B cell (primary cell): ENCODE data around the gene FKBP1B. TPM values are rescaled to one million over a fixed set of nuclear protein-coding genes. Genes with fewer than 3 reads are reported as not detected.

Experiments used
- ATAC-seq: fragments of 200-7000 bp; cut with Tn5 transposase; one replicate; pipeline ENCODE4 v1.10.0; 2021; ENCODE audit warnings: low read depth, mild to moderate bottlenecking, moderate number of reproducible peaks, moderate library complexity
- CTCF ChIA-PET: fragments of 350-600 bp; sonication (Branson Sonifier 250); formaldehyde crosslinking; loops from one replicate; lab custom pipeline; 2021; ENCODE audit warnings: antibody characterized with exemption, inconsistent platforms; lab: Charles Lee
- POLR2A ChIA-PET: fragments of 350-600 bp; sonication (Branson Sonifier 250); formaldehyde crosslinking; loops from one replicate; lab custom pipeline; 2021; ENCODE audit warnings: antibody characterized with exemption; lab: Charles Lee
- DNase-seq: peaks from one replicate; pipeline ENCODE4 v3.0.0; 2013
- H2AFZ ChIP-seq: 2 replicates; pipeline ENCODE4 v1.6.1; 2012; ENCODE audit warnings: mild to moderate bottlenecking, low read depth, low read length; ENCODE audit not compliant: insufficient read depth, poor library complexity, severe bottlenecking
- H3K27ac ChIP-seq, 2 donors: 1 replicate in 1 of 2; 2 replicates in 1 of 2; pipeline ENCODE4 v1.5.1; 2012 to 2013; ENCODE audit warnings: low read length in 2 of 2, mild to moderate bottlenecking in 2 of 2, moderate library complexity in 1 of 2
- H3K27me3 ChIP-seq, 4 experiments: fragments of 200-600 bp in 1 of 4; sonication (generic) in 1 of 4; replicated peaks in 1 of 4; 1 replicate in 2 of 4; 2 replicates in 2 of 4; pipeline versions ENCODE4 v1.6.1 to v1.7.0; 2013 to 2016; ENCODE audit warnings: low read length in 3 of 4, mild to moderate bottlenecking in 2 of 4, mixed read lengths in 1 of 4, moderate library complexity in 1 of 4; ENCODE audit not compliant: insufficient read depth in 4 of 4, control insufficient read depth in 3 of 4; ENCODE audit errors: control extremely low read depth in 1 of 4
- H3K36me3 ChIP-seq, 2 experiments: replicated peaks in 1 of 2; 1 replicate in 1 of 2; 2 replicates in 1 of 2; pipeline versions ENCODE4 v1.6.1 to v1.7.1; 2013; ENCODE audit warnings: low read length in 1 of 2; ENCODE audit not compliant: insufficient read depth in 2 of 2, control insufficient read depth in 1 of 2; ENCODE audit errors: control extremely low read depth in 1 of 2, extremely low read depth in 1 of 2
- H3K4me1 ChIP-seq, 2 donors: fragments of 200-600 bp in 1 of 2; sonication (generic) in 1 of 2; 1 replicate in 1 of 2; 2 replicates in 1 of 2; pipeline versions ENCODE4 v1.5.1 to v1.6.1; 2013 to 2017; ENCODE audit warnings: low read length in 2 of 2; ENCODE audit not compliant: control insufficient read depth in 2 of 2, insufficient read depth in 2 of 2
- H3K4me2 ChIP-seq: replicated peaks from 2 replicates; pipeline ENCODE3; 2012; ENCODE audit warnings: mild to moderate bottlenecking, low read depth, low read length; ENCODE audit not compliant: poor library complexity, severe bottlenecking
- H3K4me3 ChIP-seq, 5 experiments: fragments of 200-600 bp in 1 of 5; sonication (generic) in 1 of 5; 1 replicate in 3 of 5; 2 replicates in 2 of 5; pipeline versions ENCODE4 v1.5.1 to v1.7.0; 2011 to 2016; ENCODE audit warnings: low read length in 4 of 5, mild to moderate bottlenecking in 4 of 5, low read depth in 2 of 5, control low read depth in 1 of 5, moderate library complexity in 1 of 5; ENCODE audit not compliant: insufficient read depth in 1 of 5; ENCODE audit errors: control extremely low read depth in 1 of 5, extremely low read depth in 1 of 5
- H3K79me2 ChIP-seq: fragments of 200-600 bp; sonication (generic); one replicate; pipeline ENCODE4 v1.6.0; 2016; ENCODE audit warnings: low read length; ENCODE audit not compliant: control insufficient read depth, insufficient read depth
- H3K9ac ChIP-seq: fragments of 200-600 bp; sonication (generic); 2 replicates; pipeline ENCODE4 v1.6.1; 2017; ENCODE audit warnings: mild to moderate bottlenecking, low read length, moderate library complexity
- H3K9me3 ChIP-seq, 3 donors: one replicate each; pipeline versions ENCODE4 v1.6.1 to v1.7.1; 2013; ENCODE audit warnings: low read length in 2 of 3; ENCODE audit not compliant: control insufficient read depth in 2 of 3, insufficient read depth in 1 of 3; ENCODE audit errors: control extremely low read depth in 1 of 3
- H4K20me1 ChIP-seq: 2 replicates; pipeline ENCODE4 v1.6.0; 2012; ENCODE audit warnings: mild to moderate bottlenecking, low read length; ENCODE audit not compliant: insufficient read depth, control insufficient read depth, poor library complexity, severe bottlenecking
- H3K27ac Mint-ChIP-seq: one replicate; pipeline ENCODE4 v1.8.0; 2021; ENCODE audit warnings: mixed read lengths
- H3K27me3 Mint-ChIP-seq: one replicate; pipeline ENCODE4 v1.8.0; 2021; ENCODE audit warnings: mixed read lengths
- H3K4me1 Mint-ChIP-seq: one replicate; pipeline ENCODE4 v1.8.0; 2021; ENCODE audit warnings: mixed read lengths
- H3K4me3 Mint-ChIP-seq: one replicate; pipeline ENCODE4 v1.8.0; 2021; ENCODE audit warnings: mixed read lengths
- H3K9me3 Mint-ChIP-seq: one replicate; pipeline ENCODE4 v1.8.0; 2022; ENCODE audit warnings: mixed read lengths; ENCODE audit not compliant: insufficient read depth
- EZH2 ChIP-seq: IDR thresholded peaks from 2 replicates; pipeline ENCODE4 v1.6.1; 2012; ENCODE audit warnings: borderline replicate concordance, low read depth, mild to moderate bottlenecking, moderate library complexity, low read length; ENCODE audit not compliant: insufficient read depth, poor library complexity, severe bottlenecking
- WGBS: methylation state at CpG from one replicate; pipeline ENCODE4 v1.1.5; 2013; ENCODE audit warnings: missing lambda C conversion rate; ENCODE audit not compliant: insufficient coverage; 5-methylcytosine and 5-hydroxymethylcytosine counted together
- intact Hi-C: fragments of 100-400 bp; cut with micrococcal nuclease; formaldehyde crosslinking; loops from one replicate; pipeline ENCODE4 v1.10.0; 2022
- polyA plus RNA-seq: library from polyadenylated mRNA; depleted of rRNA; stranded (reverse); fragments of >200 nt; gene quantifications from 2 replicates; pipeline ENCODE4 v1.2.3, GENCODE V29; 2012
- total RNA-seq, 2 donors: library from RNA; stranded (reverse); fragments of 120-200 nt in 1 of 2; gene quantifications; 1 replicate in 1 of 2; 2 replicates in 1 of 2; pipeline versions ENCODE4 v1.2.3 to v1.2.4, GENCODE V29; 2013 to 2022
- TF ChIP-seq, protein P1 (sequence below): fragments of 200-600 bp; IDR thresholded peaks from one replicate; pipeline ENCODE4 v1.8.0; 2022; ENCODE audit warnings: antibody characterized with exemption, mild to moderate bottlenecking

Gene FKBP1B
- total and polyA plus RNA-seq, 2 donors (not counting 1 experiment from before 2014, with no cell fraction given) = 0.85 to 3.8 TPM

DNA sequence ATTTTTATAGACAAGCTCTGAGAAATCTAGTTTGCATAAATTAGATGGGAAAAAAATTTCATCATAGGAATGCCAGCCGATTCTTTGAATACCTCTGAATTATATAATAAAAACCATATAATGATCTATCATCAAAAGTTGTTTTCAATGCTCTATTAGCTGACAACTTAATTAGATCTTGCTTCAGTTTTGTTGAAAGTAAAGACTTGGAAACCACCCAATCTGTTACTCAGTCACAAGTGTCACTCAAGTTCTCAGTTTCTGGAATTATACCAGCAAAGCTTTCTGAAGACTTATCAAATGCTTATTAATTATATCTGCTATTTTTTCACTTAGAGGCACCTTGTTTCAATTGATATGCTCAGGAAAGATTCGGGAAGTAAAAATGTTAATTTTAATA lies 52.5 kb downstream of the FKBP1B start:
- POLR2A ChIA-PET = no interaction called here
- H3K4me3 Mint-ChIP-seq = no peak overlapping the region
- CTCF ChIA-PET = interaction anchor here (1.4 kb wide), 1 partner anchor 18 kb away, joined by 5 read pairs; the partner anchor contains the start of gene TP53I3
- Histone ChIP-seq H2AFZ (no peak overlapping the region), H3K36me3 (no peaks in the 10 kb centered on the region), H3K27ac (no peak overlapping the region), H3K4me3 (no peak overlapping the region), H3K4me2 (no peak overlapping the region), H3K9ac (no peak overlapping the region), H3K4me1 (peaks cover 18 to 22% of the 10 kb centered on the region in 2 donors), H3K79me2 (no peaks in the 10 kb centered on the region), H3K27me3 (no peaks in the 10 kb centered on the region), H3K9me3 (peaks cover 0 to 13% (median 9%) of the 10 kb centered on the region in 3 donors), H4K20me1 (no peaks in the 10 kb centered on the region)
- no peaks in the 10 kb centered on the region for H3K27me3 Mint-ChIP-seq
- no peak for DNase-seq
- no peak for ATAC-seq
- no peak for TF ChIP-seq EZH2
- TF ChIP-seq, protein P1, sequence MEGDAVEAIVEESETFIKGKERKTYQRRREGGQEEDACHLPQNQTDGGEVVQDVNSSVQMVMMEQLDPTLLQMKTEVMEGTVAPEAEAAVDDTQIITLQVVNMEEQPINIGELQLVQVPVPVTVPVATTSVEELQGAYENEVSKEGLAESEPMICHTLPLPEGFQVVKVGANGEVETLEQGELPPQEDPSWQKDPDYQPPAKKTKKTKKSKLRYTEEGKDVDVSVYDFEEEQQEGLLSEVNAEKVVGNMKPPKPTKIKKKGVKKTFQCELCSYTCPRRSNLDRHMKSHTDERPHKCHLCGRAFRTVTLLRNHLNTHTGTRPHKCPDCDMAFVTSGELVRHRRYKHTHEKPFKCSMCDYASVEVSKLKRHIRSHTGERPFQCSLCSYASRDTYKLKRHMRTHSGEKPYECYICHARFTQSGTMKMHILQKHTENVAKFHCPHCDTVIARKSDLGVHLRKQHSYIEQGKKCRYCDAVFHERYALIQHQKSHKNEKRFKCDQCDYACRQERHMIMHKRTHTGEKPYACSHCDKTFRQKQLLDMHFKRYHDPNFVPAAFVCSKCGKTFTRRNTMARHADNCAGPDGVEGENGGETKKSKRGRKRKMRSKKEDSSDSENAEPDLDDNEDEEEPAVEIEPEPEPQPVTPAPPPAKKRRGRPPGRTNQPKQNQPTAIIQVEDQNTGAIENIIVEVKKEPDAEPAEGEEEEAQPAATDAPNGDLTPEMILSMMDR = no peak
- peaks cover 10% of the 10 kb centered on the region for H3K9me3 Mint-ChIP-seq
- intact Hi-C loops = no loop called here
- no peak overlapping the region for H3K27ac Mint-ChIP-seq
- H3K4me1 Mint-ChIP-seq = peaks cover 22% of the 10 kb centered on the region
- no CpG with 5 or more reads among the region's 2 CpGs for WGBS

DNA sequence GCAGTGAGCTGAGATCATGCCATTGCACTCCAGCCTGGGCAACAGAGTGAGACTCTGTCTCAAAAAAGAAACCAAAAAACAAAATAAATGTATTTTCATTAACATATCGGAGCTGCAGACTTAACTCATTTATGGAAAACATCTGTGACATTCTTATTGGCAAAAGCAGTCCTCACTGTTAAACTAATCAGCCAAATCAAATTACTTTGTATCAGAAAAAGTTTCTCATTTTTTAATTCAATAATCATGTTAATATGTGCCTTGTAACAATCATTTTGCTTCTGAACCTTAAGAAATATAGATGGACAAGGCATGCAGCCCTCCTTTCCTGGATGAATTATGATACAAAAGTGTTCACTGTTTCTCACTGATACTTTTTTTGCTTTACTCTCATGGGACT lies 53.1 kb downstream of the FKBP1B start:
- Histone ChIP-seq H3K27me3 (no peaks in the 10 kb centered on the region), H3K36me3 (no peaks in the 10 kb centered on the region), H3K4me1 (peaks cover 18 to 22% of the 10 kb centered on the region in 2 donors), H2AFZ (no peak overlapping the region), H4K20me1 (no peaks in the 10 kb centered on the region), H3K4me2 (no peak overlapping the region), H3K9ac (no peak overlapping the region), H3K9me3 (peaks cover 0 to 13% (median 9%) of the 10 kb centered on the region in 3 donors), H3K27ac (no peak overlapping the region), H3K79me2 (no peaks in the 10 kb centered on the region), H3K4me3 (no peak overlapping the region)
- H3K27me3 Mint-ChIP-seq = no peaks in the 10 kb centered on the region
- no CpG with 5 or more reads among the region's 1 CpG for WGBS
- no peak for DNase-seq
- no peak overlapping the region for H3K4me3 Mint-ChIP-seq
- TF ChIP-seq, protein P1 = no peak
- TF ChIP-seq EZH2 = no peak
- ATAC-seq = no peak
- peaks cover 22% of the 10 kb centered on the region for H3K4me1 Mint-ChIP-seq
- CTCF ChIA-PET = interaction anchor here (1.4 kb wide), 1 partner anchor 19 kb away, joined by 5 read pairs; the partner anchor contains the start of gene TP53I3
- POLR2A ChIA-PET = no interaction called here
- intact Hi-C loops = no loop called here
- H3K27ac Mint-ChIP-seq = no peak overlapping the region
- H3K9me3 Mint-ChIP-seq = peaks cover 14% of the 10 kb centered on the region
